Right hindlimb (tissue), 1 donor: ENCODE data around the gene ANKRD11.

Experiments
- DNase-seq: peaks from one replicate; pipeline ENCODE4 v3.0.0-alpha.2; 2018

Gene ANKRD11

DNA sequence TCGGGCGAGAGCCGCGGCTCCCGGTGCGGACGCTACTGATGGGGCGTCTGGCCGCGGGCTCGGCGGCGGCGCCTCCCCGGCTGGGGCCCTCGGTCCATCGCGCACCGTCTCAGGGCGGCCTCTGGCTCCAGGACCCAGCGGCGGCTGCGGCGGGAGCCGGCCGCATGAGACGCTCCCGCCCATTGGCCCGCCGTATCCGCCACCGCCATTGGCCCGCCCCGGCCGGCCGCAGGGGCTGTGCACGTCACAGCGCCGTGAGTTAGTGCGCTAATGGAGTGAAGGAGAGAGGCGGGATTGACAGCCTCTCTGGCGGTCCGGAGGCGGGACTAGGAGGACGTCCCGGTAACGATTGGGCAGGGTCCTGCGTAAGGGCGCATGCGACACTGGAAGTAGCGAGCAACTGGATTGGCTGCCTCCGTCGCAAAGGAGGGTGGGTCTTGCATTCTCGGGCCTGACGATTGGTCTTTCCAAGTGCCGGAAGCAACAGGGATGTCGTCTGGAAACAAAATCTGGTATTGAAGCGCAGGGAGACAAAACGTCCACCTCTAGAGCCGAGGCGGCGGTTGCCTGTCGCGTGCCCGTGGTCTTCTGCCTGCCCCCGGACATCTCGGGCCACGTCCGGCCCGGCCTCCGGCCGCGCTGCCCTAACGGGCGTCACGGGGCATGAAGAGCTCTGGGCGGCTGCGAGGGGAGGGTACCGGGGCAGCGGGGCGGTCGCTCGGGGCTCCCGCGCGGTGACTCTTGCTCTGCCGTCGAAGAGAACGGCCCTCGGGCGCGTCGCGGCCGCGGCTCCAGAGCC is at the start of gene ANKRD11:
Gene ANKRD11, minus strand, starts transcription at position 123 of the 799 bp plus-strand sequence. CDS start 173,542 bp downstream, outside the sequence.
- peak; percentile 100 for DNase-seq

- DNase-seq: no peak
Observed at GRCh38 chr16:89538286-89538685, 47.9 kb upstream of the ANKRD11 start.

DNA sequence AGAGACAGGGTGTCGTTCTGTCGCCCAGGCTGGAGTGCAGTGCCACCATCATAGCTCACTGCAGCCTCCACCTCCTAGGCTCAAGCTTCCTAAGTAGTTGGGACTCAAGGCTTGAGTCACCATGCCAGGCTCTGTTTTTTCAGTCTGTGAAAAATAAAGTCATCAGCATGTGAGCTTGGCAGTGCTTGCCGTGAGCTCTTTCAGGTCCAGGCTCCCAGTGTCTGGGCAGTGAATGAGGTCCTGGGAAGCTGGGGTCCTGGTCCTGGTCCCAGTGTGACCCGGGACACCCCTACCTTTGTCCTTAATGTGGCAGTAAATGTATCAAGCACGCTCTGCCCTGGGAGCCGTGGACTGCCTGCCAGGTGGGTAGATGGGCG is 47.2 kb upstream of the ANKRD11 start:
- no peak for DNase-seq

DNA sequence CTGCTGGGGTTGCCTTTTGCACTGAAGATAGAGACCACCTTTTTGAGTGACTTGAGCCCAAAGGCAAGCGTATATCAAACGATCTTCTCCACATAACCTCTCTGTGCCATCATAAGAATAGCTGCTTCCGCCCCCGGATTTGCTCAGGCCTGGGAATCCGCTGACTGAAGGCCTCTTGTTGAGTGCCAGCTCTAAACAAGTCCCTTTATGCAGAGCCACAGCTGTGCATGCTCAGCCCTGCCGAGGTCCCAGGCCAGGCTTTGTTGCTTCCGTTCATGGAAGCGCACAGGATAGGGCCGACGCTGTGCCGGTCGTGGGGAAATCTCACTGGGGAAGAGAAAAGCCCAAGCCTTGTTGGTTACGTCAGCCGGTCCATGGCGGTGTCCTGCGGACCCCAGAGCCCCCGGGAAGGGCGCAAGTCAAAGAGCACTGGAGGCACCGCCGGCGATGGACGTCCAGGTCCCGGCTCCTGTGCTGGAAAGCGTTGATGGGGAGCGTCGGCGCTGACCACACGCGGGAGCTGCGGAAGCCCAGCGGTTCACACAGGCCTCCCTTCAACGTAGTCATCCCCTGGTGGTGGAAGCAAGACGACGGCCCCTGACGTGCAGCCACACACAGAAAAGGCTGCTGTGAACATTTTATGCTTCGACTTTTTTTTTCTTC is 46.7 kb upstream of the ANKRD11 start:
- DNase-seq: no peak

DNA sequence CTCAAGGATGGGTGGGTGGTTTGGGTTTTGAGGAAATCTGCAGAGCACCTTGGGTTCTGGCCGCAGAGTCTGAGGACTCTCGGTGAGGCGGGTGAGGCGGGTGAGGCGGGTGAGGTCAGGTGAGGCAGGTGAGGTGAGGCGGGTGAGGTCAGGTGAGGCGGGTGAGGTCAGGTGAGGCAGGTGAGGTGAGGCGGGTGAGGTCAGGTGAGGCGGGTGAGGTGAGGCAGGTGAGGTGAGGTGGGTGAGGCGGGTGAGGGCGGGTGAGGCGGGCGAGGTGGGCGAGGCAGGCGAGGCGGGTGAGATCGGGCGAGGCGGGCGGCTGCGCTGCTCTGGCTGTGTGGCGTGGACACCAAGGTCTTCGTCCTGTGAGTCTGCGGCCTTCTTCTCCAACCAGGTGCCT is 46.0 kb upstream of the ANKRD11 start:
- no peak for DNase-seq

DNA sequence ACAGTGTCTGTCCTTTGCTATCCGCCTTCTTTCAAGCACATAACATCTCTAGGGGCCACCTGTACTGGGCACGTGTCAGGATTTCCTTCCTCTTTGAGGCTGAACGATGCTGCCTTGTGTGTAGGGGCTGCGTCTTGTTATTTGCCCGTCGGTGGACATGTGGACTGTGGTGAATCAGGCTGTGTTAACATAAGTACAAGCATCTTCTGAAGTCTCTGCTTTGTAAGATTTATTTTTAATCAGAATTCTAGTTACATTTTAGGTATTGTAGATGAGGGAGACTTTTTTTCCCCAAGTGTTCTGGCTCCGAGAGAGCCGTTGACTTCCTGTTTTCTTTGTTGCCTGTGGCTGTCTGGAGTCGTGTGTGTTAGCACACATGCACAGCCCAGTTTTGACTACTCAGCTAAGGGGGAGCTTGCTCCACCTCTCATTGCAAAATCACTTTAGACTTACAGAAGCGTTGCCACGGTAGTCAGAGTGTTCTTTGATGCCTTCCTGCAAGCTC is 43.9 kb upstream of the ANKRD11 start:
- no peak for DNase-seq

- DNase-seq: no peak
Observed at GRCh38 chr16:89531821-89532526, 41.6 kb upstream of the ANKRD11 start.

DNA sequence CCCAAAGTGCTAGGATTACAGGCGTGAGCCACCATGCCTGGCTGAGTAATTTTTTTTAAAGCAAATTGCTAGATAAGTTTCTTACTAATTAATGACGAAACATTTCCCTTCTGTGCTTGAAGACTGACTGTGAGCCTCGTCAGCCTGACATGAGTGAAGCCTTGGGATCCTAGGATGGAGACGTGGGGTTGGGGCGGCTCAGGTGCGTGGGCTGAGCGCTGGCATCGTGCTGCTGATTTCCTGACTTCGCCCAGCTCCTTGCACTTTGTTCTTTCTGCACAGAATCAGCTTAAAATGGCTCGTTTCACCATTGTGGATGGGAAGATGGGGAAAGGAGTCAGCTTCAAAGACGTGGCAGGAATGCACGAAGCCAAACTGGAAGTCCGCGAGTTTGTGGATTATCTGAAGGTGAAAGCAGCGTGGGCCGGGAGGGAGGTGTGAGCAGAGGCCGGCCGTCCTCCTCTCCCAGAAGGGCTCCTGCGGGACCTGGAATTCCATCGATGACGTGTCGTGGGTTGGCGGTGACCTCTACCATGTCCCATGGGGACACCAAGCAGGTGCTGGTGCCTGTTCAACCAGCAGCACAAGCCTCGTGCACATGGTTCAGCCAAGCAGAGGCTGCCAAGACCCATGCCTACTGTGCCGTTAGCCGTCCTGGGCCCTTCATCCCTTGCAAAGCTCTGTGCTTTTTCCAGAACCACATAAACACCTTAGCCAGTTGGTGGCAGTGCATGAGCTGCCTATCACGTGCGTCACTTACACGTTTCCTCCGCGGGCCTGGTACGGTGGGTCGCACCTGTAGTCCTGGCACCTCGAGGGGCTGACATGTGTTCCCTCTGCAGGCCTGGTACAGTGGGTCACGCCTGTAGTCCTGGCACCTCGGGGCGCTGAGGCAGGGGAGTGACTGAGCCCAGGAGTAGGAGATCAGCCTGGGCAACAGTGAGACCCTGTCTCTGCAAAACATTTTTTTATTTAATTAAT is 40.3 kb upstream of the ANKRD11 start:
- no peak for DNase-seq

- DNase-seq: no peak
Observed at GRCh38 chr16:89529097-89529496, 38.7 kb upstream of the ANKRD11 start.

DNA sequence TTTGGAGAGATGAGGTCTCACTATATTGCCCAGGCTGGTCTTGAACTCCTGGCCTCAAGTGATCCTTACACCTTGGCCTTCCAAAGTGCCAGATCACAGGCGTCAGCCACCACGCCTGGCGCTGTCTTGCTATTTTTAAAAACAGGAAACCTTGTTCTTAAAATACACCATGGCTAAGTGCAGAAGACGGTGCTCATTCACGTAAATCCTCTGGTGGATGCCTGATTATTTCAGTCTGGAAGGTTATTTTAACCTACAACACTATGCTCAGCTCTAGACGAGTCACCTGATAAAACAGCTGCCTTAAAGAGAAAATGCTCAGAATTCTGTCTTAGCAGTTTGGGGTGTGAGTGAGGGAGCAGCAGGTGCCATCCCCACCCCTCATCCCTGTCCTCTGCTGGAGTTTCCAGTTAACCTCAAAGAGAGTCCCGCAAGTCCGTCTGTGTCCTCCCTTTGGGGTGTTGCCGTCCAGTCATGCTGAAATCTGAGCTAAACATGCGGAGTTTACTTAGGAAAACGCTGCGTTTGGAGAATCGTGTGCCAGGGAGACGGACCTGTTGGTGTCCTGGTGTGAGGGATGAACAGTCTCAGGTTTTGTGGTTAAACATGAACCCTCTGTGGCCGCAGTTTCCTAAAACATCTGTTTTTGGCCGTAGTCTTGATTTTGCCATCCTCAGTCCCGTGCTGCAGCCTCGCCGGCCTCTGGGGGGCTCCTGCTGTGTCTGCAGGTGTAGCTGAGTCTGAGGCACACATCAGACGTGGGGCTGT is 35.0 kb upstream of the ANKRD11 start:
- DNase-seq: no peak

GRCh38 chr16:89523680-89524344 is 33.5 kb upstream of the ANKRD11 start:
- no peak for DNase-seq

DNA sequence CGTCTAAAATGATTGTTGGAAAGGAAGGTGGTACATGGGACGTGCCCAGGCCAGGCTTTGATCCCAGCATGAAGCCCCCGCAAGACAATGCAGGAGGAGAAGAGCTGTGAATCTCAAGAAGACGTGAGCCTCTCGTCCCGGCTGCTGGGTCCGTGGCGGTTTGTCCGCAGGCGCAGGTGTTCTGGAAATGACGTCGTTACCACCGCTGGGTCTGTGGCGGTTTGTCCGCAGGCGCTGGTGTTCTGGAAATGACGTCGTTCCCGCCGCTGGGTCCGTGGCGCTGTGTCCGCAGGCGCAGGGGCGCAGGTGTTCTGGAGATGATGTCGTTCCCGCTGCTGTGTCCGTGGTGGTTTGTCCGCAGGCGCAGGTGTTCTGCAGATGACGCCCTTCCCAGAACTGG is 31.9 kb upstream of the ANKRD11 start:
- no peak for DNase-seq

DNA sequence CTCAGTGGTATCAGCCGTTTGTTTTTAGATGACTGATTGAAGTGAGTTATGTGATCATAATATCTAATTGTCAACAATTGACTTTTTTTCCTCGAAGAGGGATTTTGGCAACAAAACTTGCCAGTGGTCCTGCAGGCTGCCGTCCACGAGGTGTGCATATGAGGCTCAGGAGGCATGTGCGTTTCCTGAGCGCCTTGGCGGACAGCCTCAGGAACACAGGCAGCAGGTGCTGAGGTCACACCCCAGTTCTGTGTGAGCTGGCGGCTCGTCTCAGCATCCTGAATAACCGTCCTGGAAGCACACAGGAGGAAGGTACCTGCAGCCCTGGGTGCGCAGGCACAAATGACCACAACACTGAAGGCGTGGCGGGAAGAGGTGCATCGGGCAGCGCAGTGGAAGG is 29.5 kb upstream of the ANKRD11 start:
- DNase-seq: no peak

- DNase-seq: no peak
Observed at GRCh38 chr16:89517128-89517527, 26.8 kb upstream of the ANKRD11 start.

- no peak for DNase-seq
Observed at GRCh38 chr16:89512453-89512852, 22.1 kb upstream of the ANKRD11 start.

- DNase-seq: no peak
Observed at GRCh38 chr16:89511374-89511773, 21.0 kb upstream of the ANKRD11 start.

GRCh38 chr16:89510526-89510925 is 20.2 kb upstream of the ANKRD11 start:
- DNase-seq: no peak

DNA sequence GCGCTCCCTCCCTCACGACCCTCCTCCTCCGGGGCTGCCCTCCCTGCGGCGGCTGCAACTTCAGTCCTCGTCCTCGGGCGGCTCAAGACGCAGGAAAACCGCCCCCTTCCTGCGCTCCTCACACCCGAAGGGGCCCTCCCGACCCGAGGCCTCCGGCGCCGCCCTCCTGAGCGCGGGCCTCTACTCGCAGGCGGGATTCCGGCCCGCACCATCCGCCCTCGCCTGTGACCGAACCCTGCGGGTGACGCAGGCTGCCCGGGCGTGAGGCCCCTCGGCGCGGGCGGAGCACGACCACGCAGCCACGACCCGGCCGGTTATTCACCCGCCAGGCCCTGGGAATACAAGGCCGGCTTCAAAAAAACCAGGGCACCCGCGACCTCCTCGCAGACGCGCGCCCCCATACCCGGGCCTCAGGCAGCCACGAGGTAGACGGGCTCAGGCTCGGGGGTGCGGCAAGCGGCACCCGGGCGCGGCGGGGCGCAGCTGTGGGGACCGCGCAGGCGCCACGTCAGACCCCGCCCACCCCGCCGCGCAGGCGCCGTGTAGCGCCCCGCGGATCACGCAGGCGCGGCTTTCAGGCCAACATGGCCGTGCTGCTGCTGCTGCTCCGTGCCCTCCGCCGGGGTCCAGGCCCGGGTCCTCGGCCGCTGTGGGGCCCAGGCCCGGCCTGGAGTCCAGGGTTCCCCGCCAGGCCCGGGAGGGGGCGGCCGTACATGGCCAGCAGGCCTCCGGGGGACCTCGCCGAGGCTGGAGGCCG is 17.7 kb upstream of the ANKRD11 start, which contains the start of gene SPG7:
Gene SPG7, plus strand, starts transcription at position 570 of the 757 bp plus-strand sequence. Its CDS starts 15 bp downstream, at position 585.
- peak; percentile 94 for DNase-seq

- DNase-seq: no peak
Observed at GRCh38 chr16:89507214-89507833, 17.0 kb upstream of the ANKRD11 start.

GRCh38 chr16:89506791-89507191 is 16.4 kb upstream of the ANKRD11 start:
- DNase-seq: no peak
